Forelimb muscle (tissue), 1 donor: Measurements from ENCODE around the gene ATG10. TPM values are rescaled to one million over a fixed set of nuclear protein-coding genes. Genes with fewer than 3 reads are reported as not detected.

Experiments used
- DNase-seq: peaks from one replicate; pipeline ENCODE4 v3.0.0-alpha.2; 2013; ENCODE audit warnings: low read depth
- polyA plus RNA-seq: library from polyadenylated mRNA; unstranded; fragments of 120-200 nt; gene quantifications from one replicate; pipeline ENCODE4 v1.2.1, GENCODE V29; 2013; ENCODE audit not compliant: insufficient read length

Gene ATG10
- polyA plus RNA-seq, 1 donor, result 7.8 TPM

- no peak for DNase-seq
Observed at GRCh38 chr5:82274343-82275211, 302.8 kb downstream of the ATG10 start.

- no peak for DNase-seq
Observed at GRCh38 chr5:82275216-82275664, 303.4 kb downstream of the ATG10 start.

GRCh38 chr5:82276800-82277612 lies 305.2 kb downstream of the ATG10 start:
- no peak for DNase-seq

DNA sequence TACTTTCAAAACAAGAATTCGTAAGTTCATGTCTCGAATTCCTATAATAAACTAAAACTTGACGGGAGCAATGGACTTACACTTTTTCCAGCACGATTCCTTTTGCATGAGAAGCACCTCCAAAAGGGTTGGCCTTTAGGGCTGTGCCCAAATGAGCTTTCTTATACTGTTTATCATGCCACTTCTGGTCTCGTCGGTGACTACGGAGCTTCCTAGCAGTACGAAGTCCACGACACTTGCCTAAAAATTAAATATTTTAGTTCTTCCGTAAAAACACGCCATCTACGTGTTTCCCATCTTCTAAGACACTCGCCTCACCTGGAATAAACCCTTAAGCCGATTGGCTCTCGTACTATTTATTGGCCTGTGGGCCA lies 305.8 kb downstream of the ATG10 start:
- no peak for DNase-seq

DNA sequence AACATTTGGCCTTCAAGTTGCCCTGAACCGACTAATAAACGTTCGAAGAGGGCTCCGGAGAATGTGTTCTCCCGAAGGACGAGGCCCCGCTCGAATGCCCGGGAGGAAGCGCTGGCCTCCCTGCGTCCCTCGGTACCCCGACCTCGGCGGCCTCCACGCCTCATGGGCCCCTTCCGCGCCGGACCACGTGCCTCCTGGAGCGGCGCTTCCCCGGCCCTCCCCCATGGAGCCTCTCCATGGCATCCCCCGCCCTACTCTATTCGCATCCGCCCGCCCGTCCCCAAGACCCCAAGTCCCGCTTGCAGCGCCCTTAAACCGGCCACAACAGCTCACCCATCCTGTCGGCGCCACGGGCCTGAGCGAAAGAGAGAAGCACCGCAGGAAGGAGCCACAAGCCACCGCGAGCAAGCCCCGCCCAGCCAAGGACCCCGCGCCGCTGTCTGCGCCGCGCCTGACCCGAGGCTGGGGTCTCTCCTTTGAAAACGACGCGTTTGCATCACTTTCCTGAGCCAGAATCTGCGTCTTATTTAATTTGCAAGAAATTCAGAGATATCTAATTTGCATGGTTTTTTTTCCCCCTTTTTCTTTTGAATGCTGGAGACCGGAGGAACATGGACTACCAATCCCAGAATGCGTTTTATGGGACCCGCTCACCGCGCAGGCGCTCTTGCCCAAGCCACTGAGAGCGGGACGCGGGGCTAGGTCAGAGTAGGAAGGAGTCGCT lies 306.3 kb downstream of the ATG10 start, which contains the start of gene RPS23:
TSS of gene RPS23 (minus strand) at position 368 of the 724 bp plus-strand sequence. CDS start at position 337, 31 bp downstream.
- peak; percentile 86 for DNase-seq

DNA sequence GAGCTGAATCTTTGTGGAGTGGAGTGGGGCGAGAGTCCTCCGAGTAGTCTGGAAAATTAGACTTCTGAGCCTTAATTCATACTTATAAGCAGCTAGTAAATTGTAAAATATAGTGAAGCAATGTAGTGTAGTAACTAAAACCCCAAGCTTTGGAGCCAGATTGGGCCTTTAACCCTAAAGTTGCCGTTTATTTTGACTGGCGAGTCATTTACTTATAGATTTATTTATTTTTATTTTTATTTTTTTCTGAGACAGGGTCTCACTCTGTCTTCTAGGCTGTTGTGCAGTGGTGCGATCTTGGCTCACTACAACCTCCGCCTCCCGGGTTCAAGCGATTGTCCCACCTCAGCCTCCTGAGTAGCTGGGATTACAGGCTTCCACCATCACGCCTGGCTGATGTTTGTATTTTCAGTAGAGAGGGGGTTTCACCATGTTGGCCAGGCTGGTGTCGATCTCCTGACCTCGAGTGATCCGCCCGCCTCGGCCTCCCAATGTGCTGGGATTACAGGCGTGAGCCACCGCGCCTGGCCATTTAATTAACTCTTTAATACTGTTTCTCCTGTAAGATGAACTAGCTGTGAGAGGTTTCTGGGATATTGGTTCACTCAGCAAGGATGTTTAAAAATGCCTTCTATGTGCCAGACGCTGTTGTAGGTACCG lies 307.0 kb downstream of the ATG10 start:
- DNase-seq, result no peak

DNA sequence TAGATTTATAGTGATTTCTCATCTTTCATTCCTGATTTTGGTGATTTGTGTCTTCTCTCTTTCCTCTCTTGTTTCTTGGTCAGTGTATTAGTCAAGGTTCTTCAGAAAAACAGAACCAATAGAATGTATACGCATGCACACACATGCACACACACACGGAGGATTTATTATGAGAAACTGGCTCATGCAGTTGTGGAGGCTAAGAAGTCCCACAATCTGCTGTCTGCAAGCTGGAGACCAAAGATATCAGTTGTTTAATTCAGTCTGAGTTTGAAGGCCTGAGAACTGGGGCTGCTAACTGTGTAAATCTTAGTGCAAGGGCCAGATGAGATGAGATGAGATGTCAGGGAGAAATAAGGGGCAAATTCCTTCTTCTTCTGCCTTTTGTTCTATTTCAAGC lies 312.1 kb downstream of the ATG10 start:
- no peak for DNase-seq

GRCh38 chr5:82285206-82285605 lies 313.4 kb downstream of the ATG10 start:
- no peak for DNase-seq

GRCh38 chr5:82287625-82288024 lies 315.8 kb downstream of the ATG10 start:
- DNase-seq, result no peak

GRCh38 chr5:82290005-82290404 lies 318.2 kb downstream of the ATG10 start:
- no peak for DNase-seq

DNA sequence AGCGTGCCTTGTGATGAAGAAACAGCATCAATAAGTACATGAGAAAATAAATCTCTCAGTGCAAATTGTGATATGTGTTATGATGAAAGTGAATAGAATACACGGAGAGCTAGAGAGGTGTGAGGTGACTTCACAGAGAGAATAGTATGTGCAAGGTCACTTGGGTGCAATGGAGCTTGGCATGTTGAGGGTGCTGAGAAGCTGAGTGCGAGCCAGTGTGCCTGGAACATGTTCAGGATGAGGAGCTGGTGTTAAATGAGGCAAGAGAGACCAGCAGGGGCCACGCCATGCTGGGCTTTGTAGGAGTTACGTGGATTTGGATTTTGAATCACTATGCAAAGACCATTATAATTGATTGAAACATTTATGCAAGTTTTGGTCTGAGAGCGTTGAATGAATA lies 319.1 kb downstream of the ATG10 start:
- no peak for DNase-seq

- DNase-seq, result no peak
Observed at GRCh38 chr5:82291420-82291819, 319.6 kb downstream of the ATG10 start.

DNA sequence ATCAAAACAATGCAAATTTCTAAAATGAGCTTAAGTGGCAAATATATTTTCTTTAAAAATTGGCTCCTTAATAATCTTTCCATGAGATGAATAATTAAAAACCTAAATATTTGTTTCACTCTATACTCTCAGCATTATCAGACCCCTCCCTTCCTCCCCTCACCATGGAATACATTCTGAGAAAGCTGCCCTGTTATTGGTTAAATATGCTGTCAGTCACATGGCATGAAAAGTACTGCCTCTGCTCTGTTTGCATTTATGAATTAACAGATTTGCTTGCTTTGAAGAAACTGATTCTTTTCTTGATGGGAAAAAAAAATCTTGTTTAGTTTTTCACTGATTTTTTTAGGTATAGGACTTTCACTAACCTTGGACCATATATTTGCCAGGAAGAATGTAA lies 323.3 kb downstream of the ATG10 start:
- no peak for DNase-seq

- DNase-seq, result no peak
Observed at GRCh38 chr5:82295959-82296531, 324.2 kb downstream of the ATG10 start.

- DNase-seq, result no peak
Observed at GRCh38 chr5:82296929-82297328, 325.1 kb downstream of the ATG10 start.

GRCh38 chr5:82297711-82298110 lies 325.9 kb downstream of the ATG10 start:
- DNase-seq, result no peak

DNA sequence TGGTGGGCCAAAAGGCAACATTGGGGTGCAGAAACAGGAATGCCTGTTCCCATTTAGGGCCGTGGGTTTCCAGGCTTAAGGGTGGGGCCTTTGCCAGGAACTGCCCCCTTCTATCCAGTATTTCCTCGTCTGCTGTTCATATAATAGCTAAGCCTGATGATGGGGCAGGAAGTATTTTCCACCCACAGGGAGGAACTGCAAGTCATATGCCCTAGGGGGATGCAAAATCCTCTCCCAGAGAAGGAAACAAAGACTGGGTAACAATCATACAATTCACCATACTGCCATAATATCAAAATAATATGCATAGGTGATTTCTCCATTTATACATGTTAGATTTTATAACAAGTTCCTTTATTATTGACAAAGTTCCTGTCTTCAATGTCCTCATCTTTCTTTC lies 326.8 kb downstream of the ATG10 start:
- no peak for DNase-seq

DNA sequence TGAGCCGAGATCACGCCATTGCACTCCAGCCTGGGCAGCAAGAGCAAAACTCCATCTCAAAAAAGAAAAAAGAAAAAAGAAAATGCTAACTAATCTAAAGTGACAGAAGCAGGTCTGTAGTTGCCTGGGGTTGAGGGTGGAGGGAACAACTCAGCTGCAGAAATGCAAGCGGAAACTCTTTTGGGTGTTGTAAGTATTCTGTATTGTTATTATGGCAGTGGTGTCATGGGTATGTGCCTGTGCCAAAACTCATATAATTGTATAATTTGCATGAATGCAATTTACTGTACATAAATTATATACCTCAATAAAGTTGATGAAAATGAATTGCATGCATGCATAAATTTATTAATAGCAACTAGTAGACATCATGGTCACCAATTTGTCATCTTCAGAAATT lies 329.4 kb downstream of the ATG10 start:
- DNase-seq, result no peak
